GM18511 (cell line): ENCODE data around the gene ABHD12.
A peak's percentile ranks its signal among the peaks of the same experiment; 100 is the strongest.
"Not testable (repeated sequence)": the region's sequence is repeated elsewhere in the genome, so short reads cannot be mapped to it uniquely, and the experiment has no call there.

ENCODE experiments used
- ATAC-seq: cut with Tn5 transposase; IDR thresholded peaks from one replicate; pipeline ENCODE4 v1.9.1; 2021; ENCODE audit warnings: mild to moderate bottlenecking, moderate library complexity; ENCODE audit not compliant: unreplicated experiment

The ABHD12 gene

DNA sequence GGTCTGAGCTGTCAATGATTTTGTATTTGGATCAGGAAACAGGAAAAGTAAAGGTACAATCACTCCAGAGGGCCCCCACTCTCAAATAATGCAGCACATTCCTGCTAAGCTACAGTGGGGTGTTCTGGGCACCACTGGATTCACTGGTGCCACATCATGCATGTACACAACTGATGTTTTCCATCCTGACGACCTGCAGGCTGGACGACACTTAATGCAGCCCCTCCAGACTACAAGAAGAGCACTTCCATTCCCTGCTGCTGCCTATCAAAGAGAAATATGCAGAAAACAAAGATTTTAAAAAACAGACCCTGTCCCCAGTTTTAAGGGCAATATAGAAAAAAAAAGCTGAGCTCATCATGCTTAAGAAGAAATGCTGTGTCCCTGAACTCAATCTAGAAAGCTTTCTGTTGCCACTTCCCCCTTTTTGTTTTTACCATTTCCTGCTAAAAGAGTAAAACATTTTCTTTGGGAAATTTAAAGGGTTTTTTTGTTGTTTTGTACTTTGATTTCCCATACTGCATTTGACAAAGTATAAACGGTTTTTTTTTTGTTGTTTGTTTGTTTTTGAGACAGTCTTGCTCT, 35.5 kb downstream of the ABHD12 start:
- no peak for ATAC-seq

DNA sequence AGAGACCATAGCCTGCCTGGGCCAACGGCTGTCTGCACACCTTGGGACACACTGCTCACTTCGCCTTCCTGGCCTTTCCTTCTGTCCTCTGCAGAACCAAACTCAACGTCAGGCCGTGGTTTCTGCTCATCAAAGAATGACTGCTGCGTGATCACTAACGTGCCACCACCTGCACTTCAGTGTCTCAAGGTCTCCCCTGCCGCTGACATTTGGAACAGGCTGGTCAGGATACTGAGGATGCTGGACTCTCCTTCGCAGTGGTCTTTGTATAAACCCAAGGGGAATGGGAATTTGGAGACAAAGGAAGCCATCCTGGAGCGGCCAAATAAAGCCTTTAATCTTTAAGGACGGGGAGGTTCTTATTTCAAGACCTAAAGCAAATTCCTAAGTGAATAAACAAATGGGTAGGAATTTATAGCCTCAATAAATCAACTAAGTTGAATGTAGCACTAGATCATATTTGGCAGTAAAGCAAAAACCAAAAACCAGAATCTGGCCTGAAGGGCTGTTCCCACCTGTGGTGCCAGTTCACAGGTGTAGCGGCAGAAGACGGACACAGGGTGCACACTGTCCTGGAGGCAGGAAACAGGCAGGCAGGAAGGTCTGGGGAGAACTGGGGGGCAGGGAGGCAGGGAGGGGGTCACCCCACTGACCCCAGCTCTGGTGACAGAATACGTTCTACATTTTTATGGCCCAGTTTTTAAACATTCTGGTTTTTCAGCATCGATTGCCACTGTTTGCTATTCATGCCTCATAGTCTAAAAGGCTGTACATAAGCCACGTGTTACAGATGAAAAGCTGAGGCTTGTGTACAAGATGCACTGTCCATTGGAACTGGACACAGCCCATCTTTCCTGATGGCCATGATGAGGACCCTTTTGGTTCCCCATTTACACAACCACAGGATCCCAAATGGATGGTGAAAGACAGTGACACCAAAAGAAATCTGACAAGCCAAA, 36.6 kb downstream of the ABHD12 start:
- ATAC-seq, result no peak

DNA sequence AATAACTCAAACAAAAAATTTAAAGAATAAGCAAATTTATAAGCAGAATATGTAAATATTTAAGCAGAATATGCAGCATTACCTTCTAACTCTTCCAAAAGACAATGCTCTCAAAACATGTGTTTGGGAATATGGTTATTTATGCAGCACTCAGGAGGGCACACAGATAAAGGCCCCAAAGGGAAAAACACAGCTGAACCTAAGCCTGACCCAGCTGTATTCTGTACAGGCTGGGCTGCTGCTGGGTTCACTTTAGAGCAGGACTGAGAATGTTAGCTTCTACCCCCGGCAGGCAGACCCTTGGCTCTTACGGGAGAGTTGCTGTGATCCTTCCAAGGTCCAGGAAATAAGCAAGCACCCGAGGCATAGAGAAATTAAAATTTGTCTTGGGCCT, 37.3 kb downstream of the ABHD12 start:
- no peak for ATAC-seq

DNA sequence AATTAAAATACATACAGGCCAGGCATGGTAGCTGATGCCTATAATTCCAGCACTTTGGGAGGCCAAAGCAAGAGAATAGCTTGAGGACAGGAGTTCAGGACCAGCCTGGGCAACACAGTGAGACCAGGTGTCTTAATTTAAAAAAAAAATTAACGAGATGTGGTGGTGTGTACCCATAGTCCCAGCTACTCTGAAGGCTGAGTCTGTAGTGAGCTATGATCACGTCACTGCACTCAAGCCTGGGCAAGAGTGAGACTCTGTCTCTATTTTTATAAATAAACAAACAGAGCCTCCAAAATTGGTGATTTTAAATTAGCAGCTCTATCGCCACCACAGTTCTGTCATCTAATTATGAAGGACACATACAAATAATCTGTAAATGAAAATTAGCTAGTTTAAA, 37.9 kb downstream of the ABHD12 start:
- no peak for ATAC-seq

DNA sequence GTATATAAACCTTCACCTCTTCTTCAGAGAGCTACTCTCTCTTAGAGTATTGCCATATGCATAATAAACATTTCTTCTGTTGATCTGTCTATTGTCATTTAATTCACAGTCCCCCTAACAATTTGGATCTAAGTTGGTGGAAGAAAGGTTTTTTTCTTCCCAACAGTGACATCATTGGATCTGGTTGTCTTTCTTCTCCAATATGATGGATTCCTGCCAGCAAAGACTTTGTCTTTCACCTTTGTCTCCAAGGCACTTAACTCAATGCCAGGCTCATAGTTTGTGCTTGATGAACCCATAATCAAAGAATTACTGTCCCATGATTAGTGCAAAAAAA, 39.6 kb downstream of the ABHD12 start:
- no peak for ATAC-seq

DNA sequence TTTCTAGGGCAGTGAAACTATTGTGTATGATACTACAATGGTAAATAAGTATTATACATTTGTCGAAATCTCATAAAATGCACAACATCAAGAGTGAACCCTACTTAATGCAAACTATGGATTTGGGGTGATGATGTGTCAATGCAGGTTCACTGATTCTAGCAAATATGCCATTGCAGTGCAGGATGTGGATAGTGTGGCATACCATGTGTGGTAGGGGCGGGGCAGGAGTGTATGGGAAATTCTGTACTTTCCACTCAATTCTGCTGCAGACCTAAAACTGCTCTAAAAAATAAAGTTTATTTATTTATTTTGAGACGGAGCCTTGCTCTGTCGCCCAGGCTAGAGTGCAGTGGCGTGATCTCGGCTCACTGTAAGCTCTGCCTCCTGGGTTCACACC, 44.3 kb downstream of the ABHD12 start:
- no peak for ATAC-seq

DNA sequence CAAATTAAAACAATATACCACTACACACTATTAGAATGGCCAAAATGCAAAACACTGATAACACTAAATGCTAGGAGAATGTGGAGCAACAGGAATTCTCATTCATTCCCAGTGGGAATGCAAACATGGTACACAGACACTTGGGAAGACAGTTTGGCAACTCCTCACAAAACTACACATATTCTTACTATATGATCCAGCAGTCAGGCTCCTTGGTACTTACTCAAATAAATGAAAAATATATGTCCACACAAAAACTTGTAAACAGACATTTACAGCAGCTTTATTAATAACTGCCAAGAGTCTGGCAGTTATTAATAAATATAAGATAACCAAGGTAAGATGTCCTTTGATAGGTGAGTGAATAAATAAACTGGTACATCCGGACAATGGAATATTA, 44.9 kb downstream of the ABHD12 start:
- no peak for ATAC-seq

DNA sequence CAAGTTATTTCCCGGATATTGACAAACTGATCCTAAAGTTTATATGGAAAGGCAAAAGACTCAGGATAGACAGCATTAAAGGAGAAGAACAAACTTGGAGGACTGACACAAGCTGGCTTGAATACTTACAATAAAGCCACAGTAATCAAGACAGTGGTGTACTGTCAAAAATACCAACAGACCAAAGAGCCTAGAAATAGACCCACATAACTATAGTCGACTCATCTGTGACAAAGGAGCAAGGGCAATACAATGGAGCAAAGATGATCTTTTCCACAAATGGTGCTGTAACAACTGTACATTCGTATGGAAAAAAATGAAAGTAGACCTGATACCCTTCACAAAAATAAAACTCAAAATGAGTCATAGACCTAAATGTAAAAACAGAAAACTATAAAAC, 46.0 kb downstream of the ABHD12 start:
- no peak for ATAC-seq

DNA sequence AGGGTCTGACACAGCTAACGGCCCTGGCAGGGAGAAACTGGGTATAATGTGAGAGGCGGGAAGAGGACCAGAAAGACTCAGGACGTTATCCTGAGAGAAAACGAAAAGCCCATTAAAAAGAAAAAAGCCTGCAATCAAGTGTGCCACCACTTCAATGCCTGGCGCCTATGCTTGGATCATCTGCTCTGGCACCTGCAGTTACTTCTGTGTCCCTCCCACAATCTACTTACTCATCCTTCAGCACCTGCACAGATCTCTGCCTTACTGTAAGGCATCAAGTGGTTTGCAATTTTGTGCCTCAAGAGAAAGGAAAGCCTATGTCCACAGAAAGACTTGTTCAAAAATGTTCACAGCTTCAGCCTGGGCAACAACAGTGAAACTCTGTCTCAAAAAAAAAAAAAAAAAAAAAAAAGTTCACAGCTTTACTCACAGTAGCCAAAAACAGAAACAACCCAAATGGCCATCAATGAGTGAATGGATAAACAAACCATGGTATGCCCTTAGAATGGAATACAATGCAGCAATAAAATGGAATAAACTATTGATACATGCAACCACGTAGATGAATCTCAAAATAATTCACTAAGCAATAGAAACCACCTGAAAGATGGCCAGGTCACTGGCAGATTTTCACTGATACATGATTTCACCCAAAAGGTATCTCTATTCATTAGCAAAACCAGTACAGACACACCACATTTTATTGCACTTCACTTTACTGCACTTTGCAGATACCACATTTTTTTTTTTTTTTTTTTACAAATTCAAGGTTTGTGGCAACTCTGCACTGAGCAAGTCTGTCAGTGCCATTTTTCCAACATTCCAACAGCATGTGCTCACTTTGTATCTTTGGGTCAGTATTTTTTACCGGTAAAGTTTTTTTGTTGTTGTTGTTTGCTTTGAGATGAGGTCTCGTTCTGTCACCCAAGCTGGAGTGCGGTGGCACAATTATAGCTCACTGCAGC, 48.6 kb downstream of the ABHD12 start:
- peak; percentile 43 for ATAC-seq

DNA sequence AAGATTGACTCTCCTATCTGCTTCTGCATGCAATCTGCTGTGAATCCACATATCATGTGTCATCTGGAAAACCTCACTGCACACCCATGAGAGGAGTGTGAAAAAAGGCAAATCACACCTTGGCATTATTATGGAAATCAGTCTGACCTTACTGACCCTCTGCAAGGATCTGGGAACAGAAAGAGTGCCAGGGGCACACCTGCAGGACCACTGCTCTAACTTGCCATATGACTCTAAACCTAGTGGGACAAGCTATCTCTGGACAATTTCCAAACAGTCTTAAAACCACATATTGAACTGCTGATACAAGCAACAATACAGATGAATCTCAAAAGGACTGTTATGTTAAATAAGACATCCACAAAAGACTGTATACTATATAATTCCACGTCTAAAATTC, 50.3 kb downstream of the ABHD12 start:
- ATAC-seq, result no peak

DNA sequence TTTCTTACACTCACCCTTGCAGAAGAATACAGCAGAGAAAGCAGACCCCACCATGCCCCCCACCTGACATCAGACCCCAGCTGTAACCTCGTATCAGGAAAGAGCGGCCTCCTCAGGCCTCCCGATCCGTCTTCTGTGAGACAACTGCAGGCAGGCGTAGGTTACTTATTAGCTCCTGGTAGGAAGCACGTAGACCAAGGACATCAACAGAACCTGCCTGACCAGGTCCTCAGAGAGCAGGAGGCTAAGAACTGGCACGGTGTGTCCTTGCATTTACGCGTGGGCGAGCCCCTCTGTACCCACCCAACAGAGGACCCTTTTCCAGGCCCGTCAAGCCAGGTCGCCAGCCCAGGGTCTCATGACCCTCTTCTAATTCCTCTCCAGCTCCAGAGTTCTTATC, 51.0 kb downstream of the ABHD12 start:
- no peak for ATAC-seq

DNA sequence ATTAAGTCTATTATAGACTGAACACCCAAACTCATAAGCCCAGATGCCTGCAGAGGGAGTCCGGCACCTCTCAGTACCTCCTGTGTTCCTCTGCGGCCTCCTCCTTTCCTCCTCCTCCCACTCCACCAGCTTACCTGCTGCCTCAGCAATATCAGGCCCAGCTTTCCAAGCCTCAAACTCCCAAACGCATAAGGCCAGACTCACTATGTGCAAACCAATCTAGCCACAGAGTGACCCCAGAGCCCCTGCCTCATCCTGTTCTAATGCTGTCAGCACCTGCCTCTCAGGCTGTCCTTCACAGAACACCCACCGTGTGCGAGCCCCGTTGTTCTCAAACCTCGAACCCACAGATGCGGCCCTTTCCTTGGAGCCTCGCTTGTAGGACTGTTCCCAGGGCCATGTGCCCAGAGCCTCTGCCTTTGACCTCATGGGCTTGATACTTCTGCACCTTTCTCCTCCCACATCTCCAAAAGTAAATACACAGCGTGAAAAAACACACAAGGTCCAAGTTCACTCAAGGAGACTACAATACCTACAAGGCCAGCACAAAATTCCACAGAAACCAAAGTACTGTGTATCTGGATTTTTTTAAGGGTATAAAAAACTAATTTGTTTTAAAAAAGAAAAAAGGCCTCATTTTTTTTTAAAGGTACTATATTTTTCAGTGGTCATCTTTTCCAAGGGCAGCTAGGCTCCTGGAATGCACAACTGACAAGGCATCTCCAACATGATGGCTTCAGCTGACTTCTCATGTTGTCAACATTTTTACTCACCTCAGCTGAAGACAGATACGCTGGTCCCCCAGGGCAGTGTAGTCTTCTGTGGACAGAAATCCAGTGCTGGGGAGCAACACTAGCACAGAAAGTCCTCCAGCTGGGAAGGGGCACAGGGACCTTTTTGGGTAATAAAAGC, 52.3 kb downstream of the ABHD12 start:
- ATAC-seq, result no peak

DNA sequence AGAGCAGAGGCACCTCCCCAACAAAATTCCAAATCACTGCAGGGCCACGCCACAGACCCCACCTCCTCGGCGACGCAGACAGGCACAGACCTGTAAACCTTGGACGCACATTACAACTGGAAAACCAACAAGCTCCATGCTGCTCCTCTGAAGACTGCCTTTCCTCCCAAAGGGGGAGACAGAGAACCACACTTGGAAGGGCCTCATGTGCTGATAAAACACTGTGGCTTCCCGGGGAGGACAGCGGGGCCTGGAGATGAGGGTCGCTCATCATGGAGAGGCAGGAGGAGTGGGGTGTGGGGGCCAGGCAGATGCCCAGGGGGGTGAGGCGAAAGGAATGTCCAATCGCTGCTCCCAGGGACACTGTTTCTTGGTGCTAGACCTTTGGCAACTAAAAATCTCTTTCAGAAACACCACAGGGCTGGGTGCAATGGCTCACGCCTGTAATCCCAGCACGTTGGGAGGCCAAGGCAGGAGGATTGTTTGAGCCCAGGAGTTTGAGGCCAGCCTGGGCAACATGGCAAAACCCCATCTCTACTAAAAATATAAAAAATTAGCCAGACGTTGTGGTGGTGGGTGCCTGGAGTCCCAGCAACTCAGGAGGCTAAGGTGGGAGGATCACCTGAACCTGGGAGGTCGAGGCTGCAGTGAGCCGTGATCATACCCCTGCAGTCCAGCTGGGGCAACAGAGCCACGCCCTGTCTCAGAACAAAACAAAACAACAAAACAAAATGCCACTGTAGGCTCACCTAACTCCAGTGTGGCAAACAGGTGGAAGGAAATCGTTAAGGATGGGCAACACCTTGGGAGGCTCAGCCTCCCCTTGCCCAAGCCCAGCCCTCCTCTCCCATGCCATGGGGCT, 53.8 kb downstream of the ABHD12 start:
- no peak for ATAC-seq

DNA sequence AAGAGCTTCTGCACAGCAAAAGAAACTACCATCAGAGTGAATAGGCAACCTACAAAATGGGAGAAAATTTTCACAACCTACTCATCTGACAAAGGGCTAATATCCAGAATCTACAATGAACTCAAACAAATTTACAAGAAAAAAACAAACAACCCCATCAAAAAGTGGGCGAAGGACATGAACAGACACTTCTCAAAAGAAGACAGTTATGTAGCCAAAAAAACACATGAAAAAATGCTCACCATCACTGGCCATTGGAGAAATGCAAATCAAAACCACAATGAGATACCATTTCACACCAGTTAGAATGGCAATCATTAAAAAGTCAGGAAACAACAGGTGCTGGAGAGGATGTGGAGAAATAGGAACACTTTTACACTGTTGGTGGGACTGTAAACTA, 55.7 kb downstream of the ABHD12 start:
- not testable (repeated sequence) for ATAC-seq

DNA sequence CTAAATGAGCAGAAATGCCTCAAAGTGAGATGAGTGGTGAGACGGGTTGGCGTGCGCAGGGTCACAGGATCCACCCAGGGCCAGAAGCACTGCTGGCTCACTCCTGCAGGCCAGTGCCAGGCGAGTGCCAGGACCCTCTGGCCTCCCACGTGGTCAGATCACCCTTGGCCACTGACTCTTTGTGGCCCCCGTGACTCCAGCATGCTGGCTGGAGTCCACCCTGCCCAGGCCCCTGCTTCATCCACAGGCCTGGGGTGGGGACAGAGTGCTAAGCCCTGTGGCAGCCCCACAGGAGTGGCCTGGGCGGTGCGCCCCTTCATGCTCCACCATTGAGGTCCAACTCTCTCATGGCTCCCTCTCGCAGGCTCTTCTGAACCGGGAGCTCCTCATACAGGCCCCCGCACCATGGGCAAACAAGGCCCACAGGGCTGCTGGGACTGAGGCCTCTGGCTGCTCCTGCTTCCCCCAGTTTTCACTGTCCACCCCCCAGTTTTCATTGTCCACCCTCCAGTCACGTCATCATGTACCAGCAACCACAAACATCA, 61.6 kb downstream of the ABHD12 start:
- ATAC-seq, result no peak

DNA sequence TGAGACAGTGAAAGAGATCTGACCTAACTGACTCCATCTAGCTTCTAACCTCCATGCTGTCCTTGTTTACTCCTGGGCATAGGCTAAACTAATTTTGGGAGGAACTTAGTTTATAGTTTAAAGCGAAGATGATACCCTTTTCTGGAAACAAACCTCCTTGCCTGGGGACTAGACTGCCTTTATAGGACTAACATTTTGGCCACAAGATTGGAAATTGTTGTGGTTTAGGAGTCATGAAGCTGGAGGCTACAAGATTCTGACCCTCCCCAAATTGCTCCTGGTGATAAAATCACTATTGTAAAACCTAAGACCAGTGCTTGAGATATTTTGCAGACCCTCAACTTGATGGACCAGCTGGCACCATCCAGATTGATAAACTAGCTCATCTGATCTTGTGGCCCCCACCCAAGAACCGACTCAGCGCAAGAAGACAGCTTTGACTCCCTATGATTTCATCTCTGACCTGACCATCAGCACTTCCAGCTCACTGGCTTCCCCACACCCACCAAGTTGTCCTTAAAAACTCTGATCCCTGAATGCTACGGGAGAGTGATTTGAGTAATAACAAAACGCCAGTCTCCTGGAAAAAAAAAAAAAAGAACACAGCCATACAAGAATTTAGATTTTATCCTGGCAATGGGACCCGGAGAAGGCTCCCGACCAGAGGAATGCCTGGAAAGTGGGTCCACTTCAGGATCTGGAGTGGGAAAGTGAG, 63.0 kb downstream of the ABHD12 start:
- ATAC-seq, result no peak

DNA sequence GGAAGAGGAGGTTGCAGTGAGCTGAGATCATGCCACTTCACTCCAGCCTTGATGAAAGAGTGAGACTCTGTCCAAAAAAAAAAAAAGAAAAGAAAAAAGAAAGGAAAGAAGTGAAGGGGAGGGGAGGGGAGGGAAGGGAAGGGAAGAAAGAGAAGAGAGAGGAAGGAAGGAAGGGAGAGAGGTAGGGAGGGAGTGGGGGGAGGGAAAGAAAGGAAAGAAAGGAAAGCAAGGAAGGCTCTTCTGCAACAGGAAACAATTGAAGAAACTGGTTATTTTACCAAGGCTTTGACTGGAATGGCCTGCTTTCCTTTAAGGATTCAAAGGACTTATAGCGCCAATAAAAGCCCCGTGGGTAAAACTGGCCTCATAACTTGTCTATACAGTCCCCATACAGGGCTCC, 64.6 kb downstream of the ABHD12 start:
- ATAC-seq, result no peak

DNA sequence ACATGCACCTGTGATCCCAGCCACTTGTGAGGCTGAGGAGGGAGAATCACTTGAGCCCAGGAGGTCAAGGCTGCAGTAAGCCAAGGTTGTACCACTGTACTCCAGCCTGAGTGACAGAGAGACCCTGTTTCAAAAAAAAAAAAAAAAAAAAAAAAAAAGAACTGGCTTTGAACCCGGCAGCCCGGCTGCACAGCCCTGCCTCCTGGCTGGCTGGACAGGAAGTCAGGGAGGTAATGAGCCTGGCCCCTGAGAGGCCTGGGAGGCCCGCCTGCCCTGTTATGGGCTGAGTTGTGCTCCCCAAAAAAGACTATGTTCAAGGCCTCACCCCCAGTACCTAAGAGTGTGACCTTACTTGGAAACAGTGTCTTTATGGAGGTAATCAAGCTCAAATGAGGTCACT, 65.6 kb downstream of the ABHD12 start:
- no peak for ATAC-seq

DNA sequence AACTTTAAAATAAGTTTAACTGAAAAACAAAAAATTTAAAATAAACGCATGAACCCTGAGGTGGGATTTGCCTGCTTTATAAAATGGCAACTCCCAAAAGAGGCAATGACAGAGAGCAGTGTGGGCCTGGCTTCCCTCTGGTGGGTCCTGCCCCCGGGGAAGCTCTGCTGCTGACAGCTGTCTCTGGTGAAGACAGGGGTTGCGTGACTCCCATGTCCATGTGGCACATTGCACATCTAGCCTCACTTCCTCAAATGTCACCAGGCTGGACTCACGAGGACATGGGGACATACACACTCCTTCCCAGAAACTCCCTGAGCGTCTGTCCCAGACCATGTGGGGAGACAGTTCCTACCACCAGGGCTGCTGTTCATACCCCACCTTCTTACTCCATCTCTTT, 66.2 kb downstream of the ABHD12 start:
- no peak for ATAC-seq
